OCI-LY3 (cell line): Measurements from ENCODE around the gene SLC9C1.

Source experiments
- H2AFZ ChIP-seq: fragments of 200-600, 300-600 bp; shearing (Covaris generic); 2 replicates; pipeline ENCODE4 v1.6.0; 2014; ENCODE audit warnings: antibody characterized with exemption, low read depth, low read length
- H3K27ac ChIP-seq: fragments of 200-600, 300-600 bp; sonication (generic); 2 replicates; pipeline ENCODE4 v1.5.1; 2014; ENCODE audit warnings: mild to moderate bottlenecking, low read length, moderate library complexity, mixed read lengths
- H3K27me3 ChIP-seq: fragments of 200-600, 300-600 bp; sonication (generic); 2 replicates; pipeline ENCODE4 v1.6.1; 2014; ENCODE audit warnings: low read depth, low read length, mixed read lengths
- H3K36me3 ChIP-seq: fragments of 200-600, 300-600 bp; sonication (generic); replicated peaks from 2 replicates; pipeline ENCODE3; 2014; ENCODE audit warnings: low read depth, low read length, mixed read lengths
- H3K4me1 ChIP-seq: fragments of 300-600, 200-600 bp; sonication (generic); 2 replicates; pipeline ENCODE4 v1.6.1; 2014; ENCODE audit warnings: low read length, mixed read lengths
- H3K4me2 ChIP-seq: fragments of 200-600, 300-600 bp; sonication (generic); 2 replicates; pipeline ENCODE4 v1.6.1; 2014; ENCODE audit warnings: low read length, mixed read lengths
- H3K4me3 ChIP-seq: fragments of 300-600, 200-600 bp; sonication (generic); 2 replicates; pipeline ENCODE4 v1.5.1; 2014; ENCODE audit warnings: antibody characterized with exemption, mild to moderate bottlenecking, low read length, moderate library complexity
- H3K79me2 ChIP-seq: fragments of 300-600, 200-600 bp; shearing (Covaris generic); 2 replicates; pipeline ENCODE4 v1.6.1; 2014; ENCODE audit warnings: mild to moderate bottlenecking, low read length, mixed read lengths
- H3K9ac ChIP-seq: fragments of 300-600, 200-600 bp; shearing (Covaris generic); 2 replicates; pipeline ENCODE4 v1.6.0; 2014; ENCODE audit warnings: mild to moderate bottlenecking, low read length, moderate library complexity
- H3K9me3 ChIP-seq: fragments of 200-600, 300-600 bp; shearing (Covaris generic); 2 replicates; pipeline ENCODE4 v1.6.1; 2014; ENCODE audit warnings: low read length, mixed read lengths; ENCODE audit not compliant: insufficient read depth
- H4K20me1 ChIP-seq: fragments of 200-600, 300-600 bp; sonication (generic); 2 replicates; pipeline ENCODE4 v1.6.1; 2016; ENCODE audit warnings: low read length, mixed read lengths; ENCODE audit not compliant: insufficient read depth
- EZH2phosphoT487 ChIP-seq: fragments of 200-600 bp; shearing (Covaris generic); IDR thresholded peaks from 2 replicates; pipeline ENCODE4 v1.6.1; 2018; ENCODE audit warnings: antibody characterized with exemption, mixed run types, low read depth
- TF ChIP-seq, protein P1 (sequence below): fragments of 200-600, 300-600 bp; sonication (generic); IDR thresholded peaks from 2 replicates; pipeline ENCODE4 v1.5.1; 2014; ENCODE audit warnings: antibody characterized with exemption, low read length, low read depth

The SLC9C1 gene

DNA sequence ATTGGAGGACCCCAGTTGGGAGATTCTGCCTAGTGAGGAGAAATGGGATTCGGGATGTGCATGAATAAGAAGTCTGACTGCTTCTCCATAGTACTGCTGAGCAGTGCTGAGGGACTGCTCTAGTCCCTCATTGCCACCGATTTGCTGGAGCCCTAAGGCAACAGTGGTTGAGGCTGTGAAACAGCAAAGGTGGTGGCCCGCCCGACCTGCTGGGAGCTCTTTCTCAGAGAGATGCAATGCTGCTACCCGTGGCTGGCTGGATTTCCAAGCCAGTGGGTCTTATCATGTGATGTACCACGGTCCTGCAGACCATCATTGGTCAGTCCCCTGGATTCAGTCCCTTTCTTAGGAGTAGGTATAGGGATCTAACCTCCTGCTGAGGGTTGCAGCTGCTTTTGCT lies 118.4 kb downstream of the SLC9C1 start:
- H3K4me3 ChIP-seq = no peak overlapping the region
- no peak overlapping the region for H3K27ac ChIP-seq
- no peak overlapping the region for H3K4me2 ChIP-seq
- no peak overlapping the region for H2AFZ ChIP-seq
- no peak for TF ChIP-seq EZH2phosphoT487
- TF ChIP-seq, protein P1, sequence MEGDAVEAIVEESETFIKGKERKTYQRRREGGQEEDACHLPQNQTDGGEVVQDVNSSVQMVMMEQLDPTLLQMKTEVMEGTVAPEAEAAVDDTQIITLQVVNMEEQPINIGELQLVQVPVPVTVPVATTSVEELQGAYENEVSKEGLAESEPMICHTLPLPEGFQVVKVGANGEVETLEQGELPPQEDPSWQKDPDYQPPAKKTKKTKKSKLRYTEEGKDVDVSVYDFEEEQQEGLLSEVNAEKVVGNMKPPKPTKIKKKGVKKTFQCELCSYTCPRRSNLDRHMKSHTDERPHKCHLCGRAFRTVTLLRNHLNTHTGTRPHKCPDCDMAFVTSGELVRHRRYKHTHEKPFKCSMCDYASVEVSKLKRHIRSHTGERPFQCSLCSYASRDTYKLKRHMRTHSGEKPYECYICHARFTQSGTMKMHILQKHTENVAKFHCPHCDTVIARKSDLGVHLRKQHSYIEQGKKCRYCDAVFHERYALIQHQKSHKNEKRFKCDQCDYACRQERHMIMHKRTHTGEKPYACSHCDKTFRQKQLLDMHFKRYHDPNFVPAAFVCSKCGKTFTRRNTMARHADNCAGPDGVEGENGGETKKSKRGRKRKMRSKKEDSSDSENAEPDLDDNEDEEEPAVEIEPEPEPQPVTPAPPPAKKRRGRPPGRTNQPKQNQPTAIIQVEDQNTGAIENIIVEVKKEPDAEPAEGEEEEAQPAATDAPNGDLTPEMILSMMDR = no peak
- H3K4me1 ChIP-seq = no peaks in the 10 kb centered on the region
- H3K9me3 ChIP-seq = no peaks in the 10 kb centered on the region
- no peaks in the 10 kb centered on the region for H4K20me1 ChIP-seq
- no peaks in the 10 kb centered on the region for H3K79me2 ChIP-seq
- H3K9ac ChIP-seq = no peak overlapping the region
- H3K36me3 ChIP-seq = no peaks in the 10 kb centered on the region
- H3K27me3 ChIP-seq = no peaks in the 10 kb centered on the region

DNA sequence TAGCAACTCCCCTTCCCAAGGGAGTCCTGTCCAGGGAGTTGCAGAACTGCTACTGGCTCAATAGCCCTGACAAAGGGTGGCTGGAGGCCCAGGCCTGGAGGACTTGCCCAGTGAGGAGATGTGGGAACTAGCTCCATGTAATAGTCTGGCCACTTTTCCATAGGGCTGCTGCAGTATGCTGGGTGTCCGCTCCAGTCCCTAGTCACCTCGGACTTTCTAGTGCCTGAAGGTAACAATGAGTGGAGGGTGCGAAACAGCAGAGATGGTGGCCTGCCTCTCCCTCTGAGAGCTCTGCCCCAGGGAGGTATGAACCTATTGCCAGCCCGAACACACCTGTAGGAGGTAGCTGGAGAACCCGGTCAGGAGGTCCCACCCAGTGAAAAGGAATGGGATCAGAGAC lies 119.0 kb downstream of the SLC9C1 start:
- no peaks in the 10 kb centered on the region for H3K27me3 ChIP-seq
- H3K4me3 ChIP-seq = no peak overlapping the region
- H3K79me2 ChIP-seq = no peaks in the 10 kb centered on the region
- no peaks in the 10 kb centered on the region for H3K4me1 ChIP-seq
- H3K9ac ChIP-seq = no peak overlapping the region
- no peaks in the 10 kb centered on the region for H4K20me1 ChIP-seq
- H3K27ac ChIP-seq = no peak overlapping the region
- no peak for TF ChIP-seq EZH2phosphoT487
- TF ChIP-seq, protein P1 = no peak
- no peak overlapping the region for H2AFZ ChIP-seq
- H3K4me2 ChIP-seq = no peak overlapping the region
- no peaks in the 10 kb centered on the region for H3K9me3 ChIP-seq
- H3K36me3 ChIP-seq = no peaks in the 10 kb centered on the region

DNA sequence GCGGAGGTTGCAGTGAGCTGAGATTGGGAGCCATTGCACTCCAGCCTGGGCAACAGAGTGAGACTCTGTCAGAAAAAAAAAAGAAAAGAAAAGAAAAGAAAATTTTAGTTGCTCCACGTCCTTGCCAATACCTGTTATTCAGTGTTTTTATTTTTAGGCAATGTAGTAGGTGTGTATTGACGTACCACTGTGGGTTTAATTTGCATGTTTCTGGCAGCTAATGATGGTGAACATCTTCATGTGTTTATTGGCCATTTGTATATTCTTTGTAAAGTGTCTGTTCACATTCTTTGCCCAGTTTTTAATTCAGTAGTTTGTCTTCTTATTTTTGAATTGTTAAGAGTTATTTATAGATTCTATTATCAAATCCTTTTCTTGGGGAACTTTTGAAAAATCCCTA lies 122.9 kb downstream of the SLC9C1 start:
- TF ChIP-seq, protein P1 = no peak
- no peak for TF ChIP-seq EZH2phosphoT487
- H3K9me3 ChIP-seq = no peaks in the 10 kb centered on the region
- no peaks in the 10 kb centered on the region for H3K36me3 ChIP-seq
- no peak overlapping the region for H3K27ac ChIP-seq
- H3K4me2 ChIP-seq = no peak overlapping the region
- no peaks in the 10 kb centered on the region for H3K79me2 ChIP-seq
- no peak overlapping the region for H3K9ac ChIP-seq
- H3K27me3 ChIP-seq = no peaks in the 10 kb centered on the region
- peaks cover 7% of the 10 kb centered on the region for H3K4me1 ChIP-seq
- no peaks in the 10 kb centered on the region for H4K20me1 ChIP-seq
- no peak overlapping the region for H2AFZ ChIP-seq
- H3K4me3 ChIP-seq = no peak overlapping the region

DNA sequence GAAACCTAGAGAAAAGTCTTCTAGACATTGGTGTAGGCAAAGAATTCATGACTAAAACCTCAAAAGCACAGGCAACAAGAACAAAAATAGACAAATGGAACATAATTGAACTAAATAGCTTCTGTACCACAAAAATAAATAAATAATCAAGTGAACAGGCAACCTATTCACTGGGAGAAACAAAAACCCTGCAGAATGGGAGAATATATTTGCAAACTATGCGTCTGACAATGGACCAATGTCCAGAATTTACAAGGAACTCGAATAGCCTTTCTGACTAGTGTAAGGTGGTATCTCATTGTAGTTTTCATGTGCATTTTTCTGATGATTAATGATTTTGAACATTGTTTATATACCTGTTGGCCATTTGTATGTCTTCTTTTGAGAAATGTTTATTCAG lies 124.0 kb downstream of the SLC9C1 start:
- no peak overlapping the region for H3K9ac ChIP-seq
- H3K9me3 ChIP-seq = no peaks in the 10 kb centered on the region
- H3K27ac ChIP-seq = no peak overlapping the region
- no peak overlapping the region for H3K4me3 ChIP-seq
- no peak overlapping the region for H2AFZ ChIP-seq
- TF ChIP-seq, protein P1 = no peak
- TF ChIP-seq EZH2phosphoT487 = no peak
- no peaks in the 10 kb centered on the region for H4K20me1 ChIP-seq
- peaks cover 7% of the 10 kb centered on the region for H3K4me1 ChIP-seq
- H3K36me3 ChIP-seq = no peaks in the 10 kb centered on the region
- H3K79me2 ChIP-seq = no peaks in the 10 kb centered on the region
- H3K27me3 ChIP-seq = no peaks in the 10 kb centered on the region
- no peak overlapping the region for H3K4me2 ChIP-seq
